ENCODE data around the gene ZFP82.

ZFP82 gene

DNA sequence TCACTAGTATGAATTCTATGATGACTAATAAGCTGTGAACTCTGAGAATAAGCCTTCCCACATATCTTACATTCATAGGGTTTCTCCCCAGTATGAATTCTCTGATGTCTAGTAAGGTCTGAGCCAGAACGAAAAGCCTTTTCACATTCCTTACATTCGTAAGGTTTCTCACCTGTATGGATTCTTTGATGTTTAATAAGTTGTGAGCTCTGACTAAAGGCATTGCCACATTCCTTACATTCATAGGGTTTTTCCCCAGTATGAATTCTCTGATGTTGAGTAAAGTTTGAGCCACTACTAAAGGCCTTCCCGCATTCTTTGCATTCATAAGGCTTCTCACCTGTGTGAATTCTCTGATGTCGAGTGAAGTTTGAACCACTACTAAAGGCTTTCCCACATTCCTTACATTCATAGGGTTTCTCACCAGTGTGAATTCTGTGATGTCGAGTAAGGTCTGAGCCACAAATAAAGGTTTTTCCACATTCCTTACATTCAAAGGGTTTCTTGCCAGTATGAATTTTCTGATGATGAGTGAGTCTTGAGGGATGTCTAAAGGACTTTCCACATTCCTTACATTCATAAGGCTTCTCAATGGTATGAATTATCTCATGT, 30.7 kb upstream of the ZFP82 start:
- H2AFZ ChIP-seq (ENCODE audit: low read length) = no peak overlapping the region
- H3F3A ChIP-seq (ENCODE audit: low read depth) = no peaks in the 10 kb centered on the region
- H4K20me1 ChIP-seq (ENCODE audit: insufficient read depth, low read length, poor library complexity, severe bottlenecking) = no peaks in the 10 kb centered on the region
- H3K27me3 ChIP-seq (ENCODE audit: insufficient read depth, low read length, poor library complexity, severe bottlenecking) = no peaks in the 10 kb centered on the region
- H3K79me2 ChIP-seq (ENCODE audit: insufficient read depth, low read length) = no peaks in the 10 kb centered on the region
- no peak overlapping the region for H3K4me3 ChIP-seq (ENCODE audit: low read length, poor library complexity, severe bottlenecking)
- no peak overlapping the region for H3K9ac ChIP-seq (ENCODE audit: low read depth, low read length, poor library complexity, severe bottlenecking)
- no peak overlapping the region for H3K4me2 ChIP-seq (ENCODE audit: low read depth, low read length, poor library complexity, severe bottlenecking)
- no peaks in the 10 kb centered on the region for H3K9me2 ChIP-seq (replicated peaks; ENCODE audit: low read depth, low read length)
- no peaks in the 10 kb centered on the region for H3K4me1 ChIP-seq (ENCODE audit: insufficient read depth, low read length, poor library complexity, severe bottlenecking)
- H3K36me3 ChIP-seq (ENCODE audit: insufficient read depth, low read length) = peaks cover 21% of the 10 kb centered on the region
- peaks cover 29% of the 10 kb centered on the region; the same call in 1 of the 2 replicates for H3K9me3 ChIP-seq (ENCODE audit: insufficient read depth, low read depth, low read length)
- TF ChIP-seq EZH2phosphoT487 (IDR thresholded peaks at IDR 0.05; ENCODE audit: borderline replicate concordance) = no peak

GRCh38 chr19:36441339-36441738, 22.9 kb upstream of the ZFP82 start:
- H3F3A ChIP-seq (ENCODE audit: low read depth) = no peaks in the 10 kb centered on the region
- no peaks in the 10 kb centered on the region for H3K36me3 ChIP-seq (ENCODE audit: insufficient read depth, low read length)
- no peak overlapping the region for H3K4me3 ChIP-seq (ENCODE audit: low read length, poor library complexity, severe bottlenecking)
- no peaks in the 10 kb centered on the region for H3K79me2 ChIP-seq (ENCODE audit: insufficient read depth, low read length)
- H3K27me3 ChIP-seq (ENCODE audit: insufficient read depth, low read length, poor library complexity, severe bottlenecking) = no peaks in the 10 kb centered on the region
- H3K9me3 ChIP-seq (ENCODE audit: insufficient read depth, low read depth, low read length) = no peaks in the 10 kb centered on the region; the same call in 1 of the 2 replicates
- H3K4me2 ChIP-seq (ENCODE audit: low read depth, low read length, poor library complexity, severe bottlenecking) = no peak overlapping the region
- H2AFZ ChIP-seq (ENCODE audit: low read length) = no peak overlapping the region
- no peaks in the 10 kb centered on the region for H3K9me2 ChIP-seq (replicated peaks; ENCODE audit: low read depth, low read length)
- no peaks in the 10 kb centered on the region for H3K4me1 ChIP-seq (ENCODE audit: insufficient read depth, low read length, poor library complexity, severe bottlenecking)
- H4K20me1 ChIP-seq (ENCODE audit: insufficient read depth, low read length, poor library complexity, severe bottlenecking) = no peaks in the 10 kb centered on the region
- no peak overlapping the region for H3K9ac ChIP-seq (ENCODE audit: low read depth, low read length, poor library complexity, severe bottlenecking)
- TF ChIP-seq CTCF (conservative IDR thresholded peaks at IDR 0.05; ENCODE audit: low read length) = no peak
- no peak for TF ChIP-seq EZH2phosphoT487 (IDR thresholded peaks at IDR 0.05; ENCODE audit: borderline replicate concordance)

DNA sequence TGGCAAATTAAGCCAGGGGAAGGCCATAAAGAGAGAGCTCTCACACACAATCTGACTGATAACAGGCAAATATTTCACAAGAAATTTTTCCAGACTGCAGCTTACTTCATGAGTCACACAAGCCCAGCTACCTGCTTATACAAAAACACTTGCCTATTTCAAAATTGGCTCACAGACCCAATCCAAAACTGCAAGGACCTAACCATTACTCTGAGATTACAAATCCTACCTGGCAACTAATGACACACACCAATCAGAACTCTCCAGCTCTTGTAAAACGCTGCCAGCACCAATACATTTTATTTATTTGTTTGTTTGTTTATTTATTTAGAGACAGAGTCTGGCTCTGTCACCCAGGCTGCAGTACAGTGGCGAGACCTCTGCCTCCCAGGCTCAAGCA, 18.1 kb upstream of the ZFP82 start:
- no peak overlapping the region for H3K4me2 ChIP-seq (ENCODE audit: low read depth, low read length, poor library complexity, severe bottlenecking)
- no peaks in the 10 kb centered on the region for H4K20me1 ChIP-seq (ENCODE audit: insufficient read depth, low read length, poor library complexity, severe bottlenecking)
- H3K4me1 ChIP-seq (ENCODE audit: insufficient read depth, low read length, poor library complexity, severe bottlenecking) = no peaks in the 10 kb centered on the region
- H3F3A ChIP-seq (ENCODE audit: low read depth) = no peaks in the 10 kb centered on the region
- H3K9me2 ChIP-seq (replicated peaks; ENCODE audit: low read depth, low read length) = no peaks in the 10 kb centered on the region
- H3K9ac ChIP-seq (ENCODE audit: low read depth, low read length, poor library complexity, severe bottlenecking) = no peak overlapping the region
- no peaks in the 10 kb centered on the region for H3K9me3 ChIP-seq (ENCODE audit: insufficient read depth, low read depth, low read length)
- H2AFZ ChIP-seq (ENCODE audit: low read length) = no peak overlapping the region
- no peaks in the 10 kb centered on the region for H3K79me2 ChIP-seq (ENCODE audit: insufficient read depth, low read length)
- H3K27me3 ChIP-seq (ENCODE audit: insufficient read depth, low read length, poor library complexity, severe bottlenecking) = no peaks in the 10 kb centered on the region
- H3K36me3 ChIP-seq (ENCODE audit: insufficient read depth, low read length) = no peaks in the 10 kb centered on the region
- no peak overlapping the region for H3K4me3 ChIP-seq (ENCODE audit: low read length, poor library complexity, severe bottlenecking)
- TF ChIP-seq EZH2phosphoT487 (IDR thresholded peaks at IDR 0.05; ENCODE audit: borderline replicate concordance) = no peak
- no peak for TF ChIP-seq CTCF (conservative IDR thresholded peaks at IDR 0.05; ENCODE audit: low read length)

GRCh38 chr19:36423925-36424324, 5.5 kb upstream of the ZFP82 start:
- H3K9me2 ChIP-seq (replicated peaks; ENCODE audit: low read depth, low read length) = no peaks in the 10 kb centered on the region
- H3K79me2 ChIP-seq (ENCODE audit: insufficient read depth, low read length) = no peaks in the 10 kb centered on the region
- no peaks in the 10 kb centered on the region for H3F3A ChIP-seq (ENCODE audit: low read depth)
- no peaks in the 10 kb centered on the region for H3K27me3 ChIP-seq (ENCODE audit: insufficient read depth, low read length, poor library complexity, severe bottlenecking)
- no peaks in the 10 kb centered on the region for H4K20me1 ChIP-seq (ENCODE audit: insufficient read depth, low read length, poor library complexity, severe bottlenecking)
- H3K9me3 ChIP-seq (ENCODE audit: insufficient read depth, low read depth, low read length) = no peaks in the 10 kb centered on the region
- TF ChIP-seq CTCF (conservative IDR thresholded peaks at IDR 0.05; ENCODE audit: low read length) (no peak), EZH2phosphoT487 (IDR thresholded peaks at IDR 0.05; ENCODE audit: borderline replicate concordance) (no peak)
- H2AFZ ChIP-seq (ENCODE audit: low read length) = no peak overlapping the region
- no peaks in the 10 kb centered on the region for H3K36me3 ChIP-seq (ENCODE audit: insufficient read depth, low read length)
- H3K4me3 ChIP-seq (ENCODE audit: low read length, poor library complexity, severe bottlenecking) = no peak overlapping the region
- no peak overlapping the region for H3K4me2 ChIP-seq (ENCODE audit: low read depth, low read length, poor library complexity, severe bottlenecking)
- H3K9ac ChIP-seq (ENCODE audit: low read depth, low read length, poor library complexity, severe bottlenecking) = no peak overlapping the region
- H3K4me1 ChIP-seq (ENCODE audit: insufficient read depth, low read length, poor library complexity, severe bottlenecking) = peaks cover 3% of the 10 kb centered on the region

Data from Loucy (cell line).